Testis (tissue), 2 donors: ENCODE data around the gene RALGPS2.

ENCODE experiments used
- POLR2A ChIP-seq: fragments of 450-650 bp; IDR thresholded peaks from one replicate; pipeline ENCODE4 v1.6.1; 2017; ENCODE audit warnings: antibody characterized with exemption, mild to moderate bottlenecking, moderate library complexity
- TF ChIP-seq, protein P1 (sequence below), 3 experiments: fragments of 450-650 bp in 2 of 3; fragments of 200-600 bp in 1 of 3; sonication (generic) in 1 of 3; IDR thresholded peaks; one replicate each; pipeline ENCODE4 v1.5.1; 2016 to 2019; ENCODE audit warnings: antibody characterized with exemption in 3 of 3, mild to moderate bottlenecking in 2 of 3, moderate library complexity in 1 of 3

DNA sequence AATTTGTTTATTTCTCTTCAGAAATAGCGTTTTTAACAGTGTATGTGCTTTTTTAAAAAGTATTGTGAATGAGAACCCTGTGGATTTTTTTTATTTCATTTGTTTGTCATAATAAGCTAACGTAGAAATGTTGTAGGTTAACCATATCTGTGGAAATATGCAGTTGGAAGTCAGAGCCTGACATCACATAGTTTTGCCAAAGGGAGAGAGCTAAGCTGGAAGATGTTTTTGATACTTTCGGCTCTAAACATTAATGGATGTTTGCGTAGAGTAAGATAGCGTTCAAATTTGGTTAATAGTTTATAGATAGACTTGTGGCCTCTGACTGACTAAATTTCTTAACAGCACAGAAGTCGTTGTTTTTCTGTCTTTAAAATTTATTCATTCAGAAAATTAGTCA lies 193.3 kb downstream of the RALGPS2 start:
- TF ChIP-seq, protein P1, sequence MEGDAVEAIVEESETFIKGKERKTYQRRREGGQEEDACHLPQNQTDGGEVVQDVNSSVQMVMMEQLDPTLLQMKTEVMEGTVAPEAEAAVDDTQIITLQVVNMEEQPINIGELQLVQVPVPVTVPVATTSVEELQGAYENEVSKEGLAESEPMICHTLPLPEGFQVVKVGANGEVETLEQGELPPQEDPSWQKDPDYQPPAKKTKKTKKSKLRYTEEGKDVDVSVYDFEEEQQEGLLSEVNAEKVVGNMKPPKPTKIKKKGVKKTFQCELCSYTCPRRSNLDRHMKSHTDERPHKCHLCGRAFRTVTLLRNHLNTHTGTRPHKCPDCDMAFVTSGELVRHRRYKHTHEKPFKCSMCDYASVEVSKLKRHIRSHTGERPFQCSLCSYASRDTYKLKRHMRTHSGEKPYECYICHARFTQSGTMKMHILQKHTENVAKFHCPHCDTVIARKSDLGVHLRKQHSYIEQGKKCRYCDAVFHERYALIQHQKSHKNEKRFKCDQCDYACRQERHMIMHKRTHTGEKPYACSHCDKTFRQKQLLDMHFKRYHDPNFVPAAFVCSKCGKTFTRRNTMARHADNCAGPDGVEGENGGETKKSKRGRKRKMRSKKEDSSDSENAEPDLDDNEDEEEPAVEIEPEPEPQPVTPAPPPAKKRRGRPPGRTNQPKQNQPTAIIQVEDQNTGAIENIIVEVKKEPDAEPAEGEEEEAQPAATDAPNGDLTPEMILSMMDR (IDR thresholded peaks at IDR 0.05) = no peak
- TF ChIP-seq POLR2A = no peak
